Occipital lobe (tissue), 2 donors: ENCODE results near the gene CERS6. TPM values are rescaled to one million over a fixed set of nuclear protein-coding genes. Genes with fewer than 3 reads are reported as not detected.
"Not testable (repeated sequence)": the region's sequence is repeated elsewhere in the genome, so short reads cannot be mapped to it uniquely, and the experiment has no call there.

Experiments
- DNase-seq: peaks from one replicate; lab custom pipeline; 2025; lab: John Stamatoyannopoulos, UW
- total RNA-seq: library from RNA; depleted of rRNA; stranded (reverse); fragments of >200 nt; gene quantifications from one replicate; pipeline ENCODE4 v1.2.3, GENCODE V29; 2014

CERS6 gene
- total RNA-seq, 1 donor from 2014 or later, result 146 TPM

DNA sequence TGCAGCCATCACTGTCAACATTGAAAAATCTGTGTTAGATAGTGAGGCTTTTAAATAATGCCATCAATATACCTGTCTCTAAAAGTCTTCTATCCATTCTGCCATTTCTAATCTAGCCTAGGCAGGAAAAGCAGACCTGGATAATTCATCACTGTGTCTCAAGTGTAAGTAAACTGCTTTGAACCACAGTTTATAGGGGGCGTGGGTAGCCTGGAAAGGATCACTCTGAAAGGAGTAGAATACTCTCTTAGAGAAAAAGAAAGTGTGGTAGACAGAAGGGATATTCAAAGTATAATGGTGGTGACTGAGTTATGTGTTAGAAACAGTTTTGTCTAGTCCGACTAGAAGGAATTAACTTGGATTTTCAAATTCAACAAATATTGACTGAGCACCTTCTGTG lies 40.8 kb downstream of the CERS6 start:
- DNase-seq, result no peak

DNA sequence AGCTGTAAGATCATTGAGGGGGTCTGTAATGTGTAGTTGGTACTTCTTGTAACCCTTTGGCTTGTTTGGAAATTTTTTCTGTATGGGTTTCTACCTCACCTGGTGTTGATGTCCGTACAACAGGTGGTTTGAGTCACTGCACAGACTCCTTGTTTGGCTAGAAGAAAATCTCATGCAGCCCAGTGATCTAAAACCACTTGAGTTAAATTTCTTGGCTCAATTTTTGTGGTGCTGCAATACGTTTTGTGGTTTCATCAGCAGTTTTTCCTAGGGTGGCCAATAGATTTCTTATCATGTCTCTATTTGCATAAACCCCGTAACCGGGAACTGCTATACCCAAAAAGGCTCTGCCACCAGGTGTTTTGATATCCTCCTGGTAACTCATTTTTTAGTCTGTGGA lies 43.4 kb downstream of the CERS6 start:
- DNase-seq, result no peak

DNA sequence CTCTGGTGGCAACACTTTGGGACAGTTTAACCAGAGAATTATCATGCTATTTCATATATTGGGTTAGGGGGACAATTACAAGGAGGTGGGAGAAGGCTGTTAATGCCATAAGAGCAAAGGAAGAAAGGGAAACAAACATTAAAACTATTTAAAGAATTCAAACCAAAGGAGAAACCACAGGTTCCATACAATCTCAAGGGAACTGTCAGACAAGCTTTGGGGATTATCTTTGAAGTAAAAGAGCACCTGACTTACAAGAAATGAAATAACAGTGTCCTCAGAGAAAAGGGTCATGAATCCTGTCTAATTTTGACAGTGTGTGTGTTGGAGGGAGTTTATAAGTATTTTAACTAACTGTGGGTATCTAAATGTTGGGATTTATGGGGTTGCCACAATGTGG lies 44.4 kb downstream of the CERS6 start:
- no peak for DNase-seq

DNA sequence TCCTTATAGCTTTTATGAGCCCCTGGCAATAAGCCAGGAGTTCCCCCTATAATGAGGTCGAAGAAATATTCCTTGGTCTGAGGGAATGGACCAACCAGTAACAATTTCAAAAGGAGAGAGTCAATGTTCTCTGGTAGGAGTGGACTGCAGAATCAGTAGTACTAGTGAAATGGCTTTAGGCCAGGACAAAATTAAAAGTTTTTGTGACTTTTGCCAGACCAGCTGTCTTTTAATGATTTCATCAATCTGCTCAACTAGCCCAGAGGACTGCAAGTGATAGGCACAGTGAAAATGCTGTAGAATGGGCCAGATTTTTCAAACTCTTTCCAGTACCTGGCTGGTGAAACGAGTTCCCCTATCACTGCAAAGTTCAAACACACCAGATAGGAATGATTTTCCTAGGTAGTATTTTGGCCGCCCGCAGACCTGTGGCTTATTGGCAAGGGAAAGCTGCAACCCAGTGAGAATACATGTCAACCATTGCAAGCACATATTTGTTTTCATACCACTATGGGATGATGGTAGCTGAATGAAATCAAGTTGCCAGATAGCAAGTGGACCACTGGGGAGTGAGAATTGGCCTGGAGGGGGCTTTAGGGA lies 45.5 kb downstream of the CERS6 start:
- no peak for DNase-seq

DNA sequence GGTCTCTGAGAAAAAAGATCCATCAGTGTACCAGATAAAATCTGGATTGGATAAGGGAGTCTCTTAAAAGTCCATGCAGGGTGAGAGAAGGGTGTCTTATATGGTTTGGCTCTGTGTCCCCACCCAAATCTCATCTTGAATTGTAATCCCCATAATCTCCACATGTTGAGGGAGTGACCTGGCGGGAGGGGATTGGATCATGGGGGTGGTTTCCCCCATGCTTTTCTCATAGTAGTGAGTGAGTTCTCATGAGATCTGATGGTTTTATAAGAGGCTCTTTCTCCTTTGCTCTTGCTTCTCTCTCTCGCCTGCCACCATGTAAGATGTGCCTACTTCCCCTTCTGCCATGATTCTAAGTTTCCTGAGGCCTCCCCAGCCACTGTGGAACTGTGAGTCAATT lies 46.8 kb downstream of the CERS6 start:
- DNase-seq, result not testable (repeated sequence)

DNA sequence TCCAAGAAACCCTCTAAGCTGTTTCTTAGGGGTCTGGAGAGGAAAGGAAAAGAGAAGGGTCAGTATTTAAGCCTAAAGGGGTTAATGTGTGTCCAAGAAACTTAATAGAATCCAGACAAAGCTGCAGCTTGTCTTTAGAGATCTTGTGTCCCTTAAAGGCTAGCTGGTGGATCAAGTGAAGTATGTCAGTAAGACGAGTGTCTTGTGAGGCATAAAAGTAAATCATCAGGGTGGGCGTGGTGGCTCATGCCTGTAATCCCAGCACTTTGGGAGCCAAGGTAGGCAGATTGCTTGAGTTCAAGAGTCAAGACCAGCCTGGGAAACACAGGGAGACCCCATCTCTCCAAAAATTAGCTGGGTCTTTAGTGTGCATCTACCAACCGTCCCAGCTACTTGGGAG lies 47.8 kb downstream of the CERS6 start:
- no peak for DNase-seq

DNA sequence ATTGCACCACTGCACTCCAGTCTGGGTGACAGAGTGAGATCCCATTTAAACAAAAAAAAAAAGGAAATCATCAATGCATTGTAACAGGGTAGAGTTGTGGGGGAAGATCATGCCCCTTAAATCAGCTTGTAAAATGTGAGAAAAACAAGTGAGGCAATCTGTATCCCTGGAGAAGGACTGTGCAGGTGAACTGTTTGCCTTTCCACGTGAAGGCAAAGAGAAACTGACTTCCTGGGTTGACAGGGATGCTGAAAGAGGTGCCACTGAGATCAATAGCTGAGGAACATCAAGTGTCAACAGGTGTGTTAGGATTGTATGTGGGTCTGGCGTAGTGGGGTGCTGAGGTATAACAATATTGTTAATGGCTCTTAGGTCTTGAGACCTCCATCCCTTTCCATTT lies 48.3 kb downstream of the CERS6 start:
- DNase-seq, result no peak

DNA sequence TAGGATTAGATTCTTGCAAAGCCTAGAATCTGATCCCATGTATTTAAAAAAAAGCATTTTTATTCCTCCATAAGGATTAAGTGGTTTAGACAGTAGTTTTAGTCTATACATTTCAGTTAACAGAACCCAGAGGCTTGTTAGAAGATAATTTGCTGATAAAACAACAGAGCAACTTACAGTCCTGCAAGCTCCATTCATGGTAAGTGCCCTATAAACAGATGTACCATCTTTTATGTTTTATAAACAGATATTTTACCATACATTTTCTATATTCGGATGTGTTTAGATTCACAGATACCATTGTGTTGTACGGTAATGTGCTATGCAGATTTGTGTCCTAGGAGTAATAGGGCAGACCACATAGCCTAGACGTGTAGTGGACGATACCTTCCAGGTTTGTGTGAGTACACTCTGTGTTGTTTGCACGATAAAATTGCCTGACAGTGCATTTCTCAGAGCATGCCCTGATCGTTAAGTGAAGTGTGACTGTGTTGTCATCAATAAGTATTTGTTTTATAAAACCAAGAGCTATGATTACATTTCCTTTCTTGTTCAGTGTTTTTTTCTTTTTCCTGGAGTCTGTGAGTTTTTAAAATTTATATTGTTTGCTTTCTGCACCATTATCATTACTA lies 54.2 kb downstream of the CERS6 start:
- DNase-seq, result no peak

DNA sequence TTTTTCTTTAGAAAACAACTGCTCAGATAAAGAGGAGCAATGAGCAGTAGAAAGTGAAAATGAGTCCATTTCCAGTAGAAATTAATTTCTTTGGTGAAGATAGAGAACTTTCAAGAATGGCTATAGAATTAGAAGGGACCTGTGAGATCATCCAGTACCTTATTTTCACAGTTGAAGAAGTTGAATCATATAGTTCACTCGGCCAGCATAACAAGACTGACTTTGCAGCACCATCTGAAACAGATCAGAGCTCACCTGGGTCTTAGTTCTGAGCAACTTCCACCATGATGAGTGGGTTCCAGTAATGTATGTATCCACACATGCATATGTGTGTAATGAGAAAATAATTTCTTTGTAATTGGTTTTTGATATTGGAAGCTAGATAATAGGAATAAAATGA lies 58.6 kb downstream of the CERS6 start:
- no peak for DNase-seq

DNA sequence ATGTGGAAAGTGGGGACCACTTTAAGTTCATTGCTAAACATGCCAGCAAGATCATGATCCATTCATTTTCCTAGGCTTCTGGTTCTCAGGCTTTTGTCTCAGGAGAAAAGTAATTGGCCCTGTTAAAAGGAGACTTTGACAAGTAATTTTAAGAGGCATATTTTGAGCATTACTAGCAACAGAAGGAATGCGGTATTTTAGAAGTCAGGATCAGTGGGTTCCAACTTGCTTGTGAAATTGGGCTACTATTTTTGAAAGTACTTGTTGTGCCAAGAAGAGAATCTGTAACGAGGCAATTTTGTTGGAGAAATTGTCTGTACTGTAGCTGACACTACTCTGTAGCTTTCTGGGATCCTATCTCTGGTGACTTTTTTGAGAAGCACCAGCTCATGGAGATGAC lies 59.4 kb downstream of the CERS6 start:
- no peak for DNase-seq

DNA sequence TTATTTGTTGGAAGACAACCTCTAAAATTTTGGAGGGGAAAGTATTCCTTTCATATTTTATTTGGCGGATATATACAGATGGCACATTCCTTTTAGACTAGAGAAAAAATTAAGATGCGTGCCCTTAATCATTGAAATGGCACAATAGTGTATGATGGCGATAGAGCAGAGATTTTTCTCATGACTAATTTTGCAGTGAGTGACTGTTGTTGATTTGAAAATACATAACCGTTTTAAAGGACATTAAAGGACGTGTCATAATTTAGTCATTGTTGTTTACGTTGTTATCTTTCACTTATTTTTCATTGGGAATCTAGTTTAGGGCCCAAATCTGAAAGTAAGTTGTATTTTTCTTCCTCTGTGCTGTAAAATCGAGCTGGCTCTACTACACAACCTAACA lies 61.7 kb downstream of the CERS6 start:
- DNase-seq, result no peak

DNA sequence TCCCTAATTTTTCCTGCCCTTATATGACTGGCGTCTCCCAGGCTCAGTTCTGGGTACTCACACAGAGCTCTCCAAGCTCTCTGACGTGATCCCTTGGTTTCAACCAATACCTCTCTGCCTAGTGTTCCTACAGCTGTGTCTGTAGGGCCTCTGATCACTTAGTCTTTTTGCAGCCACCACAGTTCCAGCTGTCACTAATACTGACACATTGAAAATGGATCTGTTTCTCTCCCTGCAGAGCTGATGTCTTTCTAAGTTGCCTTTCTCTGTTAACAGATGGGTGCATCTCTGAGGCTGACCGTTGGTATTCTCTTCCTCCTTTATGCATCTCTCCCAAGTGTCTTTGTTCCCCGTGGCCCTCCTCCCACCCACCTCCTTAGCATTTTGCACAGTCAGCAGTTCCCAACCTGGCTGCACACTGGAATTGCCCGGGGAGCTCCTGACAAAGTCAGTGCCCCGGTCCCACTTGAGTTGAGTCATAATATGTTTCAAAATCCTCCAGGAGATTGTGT lies 62.5 kb downstream of the CERS6 start:
- DNase-seq, result no peak

DNA sequence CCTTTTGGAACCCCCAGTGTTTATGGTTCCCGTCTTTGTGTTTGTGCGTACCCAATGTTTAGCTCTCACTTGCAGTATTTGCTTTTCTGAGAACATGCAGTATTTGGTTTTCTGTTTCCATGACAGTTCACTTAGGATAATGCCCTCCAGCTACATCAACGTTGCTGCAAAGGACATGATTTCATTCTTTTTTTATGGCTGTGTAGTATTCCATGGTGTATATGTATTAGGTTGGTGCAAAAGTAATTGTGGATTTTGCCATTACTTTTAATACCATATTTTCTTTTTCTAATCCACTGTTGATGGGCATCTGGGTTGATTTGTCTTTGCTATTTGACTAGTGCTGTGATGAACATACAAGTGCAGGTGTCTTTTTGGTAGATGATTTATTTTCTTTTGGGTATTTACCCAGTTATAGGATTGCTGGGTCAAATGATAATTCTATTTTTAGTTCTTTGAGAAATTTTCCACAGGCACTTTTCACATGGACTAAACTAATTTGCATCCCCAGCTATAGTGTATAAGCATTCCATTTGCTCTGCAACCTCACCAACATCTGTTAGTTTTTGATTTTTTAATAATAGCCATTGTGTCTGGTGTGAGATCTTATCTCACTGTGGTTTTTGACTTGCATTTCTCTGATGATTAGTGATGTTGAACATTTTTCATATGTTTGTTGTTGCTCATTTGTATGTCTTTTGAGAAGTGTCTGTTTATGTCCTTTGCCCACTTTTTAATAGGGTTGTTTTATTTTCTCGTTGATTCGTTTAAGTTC lies 63.6 kb downstream of the CERS6 start:
- DNase-seq, result no peak

DNA sequence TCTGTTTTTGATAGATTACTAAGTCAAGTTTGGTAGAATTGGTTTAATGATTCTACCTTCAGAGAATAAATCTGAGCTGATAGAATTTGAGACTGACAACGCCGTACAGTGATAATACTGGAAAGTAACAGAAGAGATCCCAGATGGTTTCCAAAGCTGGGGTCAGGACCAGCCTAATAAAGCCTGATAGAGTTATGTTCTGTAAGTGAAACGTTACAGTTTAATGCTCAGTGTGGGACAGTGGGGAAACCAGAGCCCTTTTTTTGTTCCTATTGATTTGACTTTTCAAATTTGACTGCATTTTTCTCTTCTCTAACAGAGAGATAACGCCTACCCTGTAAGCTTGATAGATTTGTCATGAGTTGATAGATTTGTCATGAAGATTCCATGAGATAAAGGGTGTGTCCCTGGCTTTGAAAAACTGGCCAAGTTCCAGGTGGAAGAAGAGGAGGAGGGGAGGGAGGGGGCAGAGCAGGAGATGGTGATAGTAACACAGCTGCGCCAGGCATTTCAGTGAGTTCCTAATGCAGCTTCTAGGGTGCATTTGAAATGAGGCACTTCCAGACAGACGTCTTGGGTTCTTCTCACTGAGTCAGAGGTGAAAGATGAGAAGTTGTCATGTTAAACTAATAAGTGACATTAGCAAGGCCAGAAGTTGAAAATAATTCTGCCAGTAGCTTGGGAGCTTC lies 65.1 kb downstream of the CERS6 start:
- no peak for DNase-seq

DNA sequence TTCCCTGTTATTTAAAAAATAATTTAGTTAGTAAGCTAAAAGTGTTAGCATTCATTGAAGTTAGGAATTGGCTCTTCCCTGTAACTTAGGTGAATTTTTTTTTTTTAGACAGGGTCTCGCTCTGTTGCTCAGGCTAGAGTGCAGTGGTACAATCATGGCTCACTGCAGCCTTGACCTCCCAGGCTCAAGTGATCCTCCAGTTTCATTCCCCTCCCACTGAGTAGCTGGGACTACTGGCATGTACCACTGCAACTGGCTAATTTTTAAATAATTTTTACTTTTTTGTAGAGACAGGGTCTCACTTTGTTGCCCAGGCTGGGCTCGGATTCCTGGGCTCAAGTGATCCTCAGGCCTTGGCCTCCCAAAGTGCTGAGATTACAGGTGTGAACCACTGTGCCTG lies 66.4 kb downstream of the CERS6 start:
- DNase-seq, result no peak

DNA sequence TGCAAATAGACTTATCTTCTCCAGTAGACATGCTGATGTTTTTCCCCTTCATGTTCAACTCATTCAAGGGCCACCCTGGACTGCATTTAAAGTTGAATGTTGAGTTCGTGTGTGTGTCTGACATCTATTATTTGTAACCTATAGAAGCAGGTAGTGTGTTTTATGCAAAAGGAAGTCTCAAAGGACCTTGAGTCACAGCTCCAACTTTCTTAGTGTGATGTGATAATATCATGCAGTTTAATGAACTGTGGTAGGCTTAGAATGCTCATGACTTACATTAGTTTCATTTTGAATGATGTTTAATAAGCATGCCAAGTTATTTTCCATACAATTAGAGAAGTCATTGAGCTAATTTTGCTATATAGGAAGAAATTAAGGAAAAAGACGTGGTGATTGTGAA lies 67.9 kb downstream of the CERS6 start:
- DNase-seq, result no peak

DNA sequence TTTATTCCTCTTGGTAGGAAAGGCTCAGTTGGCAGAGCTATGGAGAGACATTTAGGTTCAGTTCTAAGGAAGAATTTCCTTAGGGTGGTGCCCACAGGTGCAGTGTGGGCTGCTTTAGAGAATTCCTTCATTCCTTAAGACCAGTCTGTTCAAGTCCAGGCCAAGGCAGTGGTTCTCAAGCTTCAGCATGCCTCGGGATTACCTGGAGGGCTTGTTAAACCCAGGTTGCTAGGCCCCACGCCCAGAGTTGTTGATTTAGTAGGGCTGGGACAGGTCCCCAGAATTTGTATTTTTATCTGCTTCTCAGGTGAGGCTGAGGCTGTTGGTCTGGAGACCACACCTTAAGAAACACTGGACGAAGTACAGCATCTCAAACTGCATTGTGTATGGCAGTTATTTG lies 68.9 kb downstream of the CERS6 start:
- no peak for DNase-seq

DNA sequence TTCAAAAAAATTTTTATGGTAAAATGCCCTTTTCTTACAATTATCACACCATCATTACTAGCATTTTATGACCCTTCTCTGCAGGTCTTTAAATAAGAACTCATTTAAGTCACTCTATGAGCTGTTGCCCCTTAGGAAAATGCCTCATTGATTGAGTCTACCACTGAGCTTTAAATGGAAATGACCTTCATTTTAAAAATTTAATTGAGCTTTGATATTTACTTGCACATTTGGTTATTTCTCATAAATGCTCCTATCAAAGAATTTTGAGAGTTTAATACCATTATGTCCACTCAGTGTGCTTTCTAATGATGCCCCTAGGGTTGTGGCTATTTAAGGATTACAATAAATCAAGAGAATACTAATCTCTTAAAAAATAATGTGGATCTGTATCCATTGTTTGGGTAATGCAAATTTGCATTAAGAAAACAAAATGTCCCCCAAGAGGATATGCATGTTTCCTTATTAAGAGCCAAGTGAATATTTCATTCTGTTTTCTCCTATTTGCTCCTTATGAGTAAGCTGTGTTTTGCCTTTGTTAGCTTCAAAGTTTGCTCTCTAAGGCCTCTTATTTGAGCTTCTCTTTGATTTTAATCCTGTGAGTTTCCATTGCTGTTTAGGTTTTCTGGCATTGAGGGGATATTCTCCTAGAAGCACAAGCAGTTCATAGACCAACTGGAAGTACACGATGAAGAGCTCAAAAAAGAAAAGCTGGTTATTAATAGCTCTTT lies 69.8 kb downstream of the CERS6 start:
- DNase-seq, result no peak

DNA sequence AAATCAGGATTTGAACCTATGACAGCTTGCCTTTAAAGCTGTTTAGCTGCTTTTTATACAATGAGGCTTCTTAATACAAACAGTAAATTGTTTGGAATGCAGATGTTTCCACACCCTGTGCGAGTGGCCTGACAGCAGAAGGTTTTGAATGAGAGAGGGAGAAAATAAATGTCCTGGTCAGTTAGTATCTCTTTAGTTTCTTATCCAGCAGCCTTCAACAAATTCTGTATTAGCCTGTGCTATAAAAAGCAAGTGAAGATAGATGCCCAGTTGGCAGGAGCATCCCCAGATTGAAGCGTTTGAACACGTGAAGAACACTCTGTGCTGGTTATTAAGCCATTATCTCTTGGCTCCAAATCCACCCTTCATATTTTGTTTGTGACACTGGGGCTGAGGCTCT lies 70.6 kb downstream of the CERS6 start:
- no peak for DNase-seq

DNA sequence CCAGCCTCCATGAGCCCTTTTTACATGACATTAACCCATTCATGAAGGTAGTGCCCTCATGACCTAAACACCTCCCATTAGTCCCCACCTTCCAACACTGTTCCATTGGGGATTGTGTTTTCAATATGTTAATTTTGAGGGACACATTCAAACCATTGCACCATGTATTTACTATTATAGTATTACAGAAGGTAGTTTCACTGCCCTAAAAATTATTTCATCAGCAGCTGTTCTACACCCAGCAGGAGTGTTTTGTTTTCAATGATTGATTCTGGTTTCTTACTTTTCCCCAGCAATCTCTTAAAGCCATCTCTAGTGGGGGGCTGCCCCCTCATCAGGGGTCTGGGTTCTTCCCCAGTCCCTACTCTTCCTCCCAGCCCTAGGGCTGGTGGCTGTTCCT lies 71.9 kb downstream of the CERS6 start:
- DNase-seq, result no peak

DNA sequence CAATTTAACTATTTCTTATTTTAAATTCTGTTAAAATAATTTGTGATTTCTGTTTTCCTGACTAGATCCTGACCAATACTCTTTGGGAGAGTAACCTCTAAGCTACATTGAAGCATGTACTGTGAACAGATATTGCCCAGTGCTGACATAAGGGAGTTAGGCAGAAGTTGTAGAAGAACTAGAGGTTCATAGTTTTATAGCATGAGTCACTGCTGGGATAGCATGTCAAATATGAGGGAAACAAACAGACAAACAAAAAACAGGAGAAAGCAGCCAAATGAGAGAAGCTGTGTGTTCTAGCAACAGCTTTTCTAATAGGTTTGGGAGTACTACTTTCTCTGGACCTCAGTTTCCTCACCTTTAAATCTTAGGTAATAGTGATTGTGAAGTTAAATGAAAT lies 72.4 kb downstream of the CERS6 start:
- DNase-seq, result no peak
